Glomerular endothelial cell (primary cell): ENCODE data around the gene ADCY7. TPM values are rescaled to one million over a fixed set of nuclear protein-coding genes. Genes with fewer than 3 reads are reported as not detected.
"Not testable (repeated sequence)": the region's sequence is repeated elsewhere in the genome, so short reads cannot be mapped to it uniquely, and the experiment has no call there.

Experiments used
- DNase-seq: peaks from one replicate; pipeline ENCODE4 v3.0.0-alpha.2; 2011; ENCODE audit warnings: low read depth, low spot score; ENCODE audit errors: extremely low read depth
- total RNA-seq: library from RNA; depleted of rRNA; stranded (reverse); fragments of >200 nt; gene quantifications from 2 replicates; pipeline ENCODE4 v1.2.3, GENCODE V29; 2015

ADCY7 gene
- total RNA-seq, 1 donor from 2014 or later, result 15.2 TPM

GRCh38 chr16:50329446-50330189 is 63.3 kb downstream of the ADCY7 start:
- DNase-seq, result no peak

DNA sequence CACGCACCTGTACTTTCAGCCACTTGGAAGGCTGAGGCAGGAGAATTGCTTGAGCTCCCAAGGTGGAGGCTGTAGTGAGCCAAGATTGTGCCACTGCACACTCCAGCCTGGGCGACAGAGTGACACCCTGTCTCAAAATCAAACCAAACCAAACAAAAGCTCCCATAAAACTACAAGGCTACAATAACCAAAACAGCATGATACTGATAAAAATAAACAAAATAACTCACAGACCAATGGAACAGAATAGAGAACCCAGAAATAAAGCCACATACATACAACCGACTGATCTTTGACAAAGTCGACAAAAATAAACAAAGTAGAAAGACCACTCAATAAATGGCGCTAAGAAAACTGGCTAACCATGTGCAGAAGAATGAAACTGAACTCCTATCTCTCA is 65.2 kb downstream of the ADCY7 start:
- DNase-seq, result no peak

- DNase-seq, result no peak
Observed at GRCh38 chr16:50332599-50332998, 66.2 kb downstream of the ADCY7 start.

- no peak for DNase-seq
Observed at GRCh38 chr16:50334106-50334975, 68.0 kb downstream of the ADCY7 start.

GRCh38 chr16:50335196-50335958 is 69.0 kb downstream of the ADCY7 start:
- no peak for DNase-seq

DNA sequence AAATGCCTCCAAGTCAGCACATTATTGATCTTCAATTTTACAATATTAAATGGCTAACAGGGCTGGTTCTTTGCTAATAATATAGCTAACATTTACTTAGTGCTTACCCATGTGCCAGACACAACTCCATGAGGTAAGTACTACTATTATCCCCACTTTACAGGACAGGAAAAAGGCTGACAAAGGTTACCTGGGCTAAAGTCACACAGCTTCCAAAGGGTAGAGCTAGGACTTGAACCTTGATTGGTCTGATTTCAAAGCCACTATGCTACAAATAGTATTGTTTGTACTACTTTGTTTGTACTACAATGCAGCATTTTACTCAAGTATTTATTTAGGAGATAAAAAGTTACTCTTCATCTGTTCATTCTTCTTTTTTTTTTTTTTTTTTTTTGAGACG is 70.5 kb downstream of the ADCY7 start:
- DNase-seq, result no peak

DNA sequence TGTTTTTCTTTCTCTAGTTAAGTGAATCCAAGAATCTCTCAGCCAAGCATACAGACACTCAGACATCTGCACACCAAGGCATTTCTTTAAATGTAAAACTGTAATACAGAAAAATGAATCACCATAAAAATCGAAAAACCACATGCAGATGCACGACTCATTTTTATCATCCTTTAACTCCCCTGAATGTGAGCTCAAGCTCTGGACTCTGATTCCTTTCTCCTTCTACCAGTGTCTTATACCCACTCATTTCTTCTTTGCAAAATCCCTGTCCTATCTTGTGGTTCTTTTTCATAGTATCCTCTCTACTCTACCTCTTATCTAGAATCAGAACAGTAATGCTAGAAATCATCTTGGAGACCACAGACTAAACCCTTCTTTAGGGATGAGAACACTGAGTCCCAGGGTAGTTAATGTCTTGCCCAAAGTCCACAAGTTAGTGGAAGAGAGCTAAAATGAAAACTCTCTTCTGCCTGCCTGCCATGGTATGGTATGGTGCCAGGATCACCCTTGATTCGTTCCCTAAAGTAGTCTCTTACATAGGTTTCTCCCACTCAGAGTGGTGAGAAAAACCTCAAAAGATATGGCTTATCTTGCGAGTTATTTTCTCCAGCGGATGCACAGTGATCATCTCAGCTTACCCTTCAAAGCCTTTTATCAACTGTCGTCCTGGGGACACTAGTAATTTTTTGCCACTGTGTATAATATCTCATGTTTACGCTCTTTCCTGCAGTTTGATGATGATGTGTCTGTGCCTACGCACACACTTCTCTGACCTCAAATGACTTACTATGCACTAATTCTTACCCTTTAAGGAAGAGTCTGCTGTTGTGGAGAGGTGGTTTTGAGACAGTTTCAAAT is 72.2 kb downstream of the ADCY7 start:
- DNase-seq, result no peak

DNA sequence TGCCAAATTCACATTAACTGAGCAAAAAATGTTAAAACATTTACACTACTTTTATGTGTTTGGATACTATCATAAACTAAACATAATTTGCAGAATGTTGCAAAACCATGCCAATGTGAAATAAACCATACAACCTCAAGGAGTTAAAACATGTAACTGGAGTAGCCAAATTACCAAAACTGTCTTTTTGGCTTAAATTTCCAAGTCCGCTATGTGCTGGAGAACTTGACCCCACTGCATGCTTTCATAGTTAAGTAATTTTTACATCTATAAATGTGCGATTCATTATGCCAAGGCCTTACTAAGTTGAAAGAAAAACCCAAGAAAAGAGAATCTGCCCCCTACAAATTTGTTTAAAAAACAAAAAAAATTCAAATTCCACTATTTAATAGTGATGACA is 74.2 kb downstream of the ADCY7 start:
- DNase-seq, result no peak

GRCh38 chr16:50343566-50343965 is 77.2 kb downstream of the ADCY7 start:
- not testable (repeated sequence) for DNase-seq

GRCh38 chr16:50345210-50345609 is 78.9 kb downstream of the ADCY7 start:
- not testable (repeated sequence) for DNase-seq

- no peak for DNase-seq
Observed at GRCh38 chr16:50351116-50351515, 84.8 kb downstream of the ADCY7 start.

DNA sequence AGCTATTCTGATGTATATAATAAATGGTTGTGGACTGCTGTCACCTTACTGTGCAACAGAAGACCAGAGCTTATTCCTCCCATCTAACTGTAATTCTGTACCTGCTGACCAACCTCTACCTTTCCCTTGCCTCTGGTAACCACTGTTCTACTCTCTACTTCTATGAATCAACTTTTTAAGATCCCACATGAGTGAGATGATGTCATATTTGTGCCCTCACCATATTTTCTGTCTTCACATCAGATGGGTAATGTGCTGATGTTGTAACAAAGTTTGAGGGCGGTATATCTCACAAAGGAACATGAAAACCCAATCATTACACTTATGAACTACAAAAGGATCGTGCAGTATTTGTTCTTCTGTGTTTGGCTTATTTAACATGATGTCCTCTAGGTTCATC is 85.6 kb downstream of the ADCY7 start:
- DNase-seq, result no peak

- no peak for DNase-seq
Observed at GRCh38 chr16:50354082-50354481, 87.7 kb downstream of the ADCY7 start.

GRCh38 chr16:50354629-50355456 is 88.5 kb downstream of the ADCY7 start:
- no peak for DNase-seq

GRCh38 chr16:50359626-50360025 is 93.3 kb downstream of the ADCY7 start:
- no peak for DNase-seq

- no peak for DNase-seq
Observed at GRCh38 chr16:50360033-50360778, 93.9 kb downstream of the ADCY7 start.

DNA sequence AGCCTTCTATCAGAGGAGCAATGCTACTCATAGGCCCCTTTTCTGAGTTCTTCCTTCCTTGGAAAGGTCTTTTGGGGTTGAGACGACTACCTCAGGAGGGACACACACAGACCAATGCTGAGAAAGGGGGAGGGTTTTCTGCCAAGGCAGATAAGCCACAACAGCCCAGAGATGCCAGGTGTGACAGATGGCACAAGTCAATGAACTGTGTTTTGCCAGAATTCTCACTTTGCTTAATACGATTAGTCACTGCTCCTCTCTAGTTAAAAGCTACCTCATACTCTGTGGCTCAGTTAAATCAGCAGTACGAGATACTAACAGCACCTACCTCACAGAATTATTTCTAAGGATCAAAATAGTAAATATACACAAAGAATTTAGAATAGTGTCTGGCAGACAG is 94.4 kb downstream of the ADCY7 start:
- no peak for DNase-seq

DNA sequence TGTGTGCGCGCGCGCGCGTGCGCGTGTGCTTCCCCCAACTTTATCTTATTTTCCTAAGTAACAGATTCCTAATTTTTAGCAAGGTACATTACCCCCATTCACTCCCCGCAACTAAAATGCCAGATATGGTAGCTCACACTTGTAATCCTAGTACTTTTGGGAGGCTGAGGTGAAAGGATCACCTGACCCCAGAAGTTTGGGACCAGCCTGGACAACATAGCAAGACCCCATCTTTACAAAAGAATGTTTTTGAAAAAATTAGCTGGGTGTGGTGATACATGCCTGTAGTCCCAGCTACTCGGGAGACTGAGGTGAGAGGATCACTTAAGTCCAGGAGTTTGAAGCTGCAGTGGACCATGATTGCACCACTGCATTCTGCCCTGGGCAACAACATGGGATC is 97.3 kb downstream of the ADCY7 start:
- DNase-seq, result no peak
